ENCODE results near the gene PRXL2B. TPM values are rescaled to one million over a fixed set of nuclear protein-coding genes. Genes with fewer than 3 reads are reported as not detected.

Gene PRXL2B
- total and polyA plus RNA-seq, 10 of the 15 experiments (the other 5 are each of a cell fraction or from before 2014, with no cell fraction given) = 0.44 to 5.6 (median 4.0) TPM

DNA sequence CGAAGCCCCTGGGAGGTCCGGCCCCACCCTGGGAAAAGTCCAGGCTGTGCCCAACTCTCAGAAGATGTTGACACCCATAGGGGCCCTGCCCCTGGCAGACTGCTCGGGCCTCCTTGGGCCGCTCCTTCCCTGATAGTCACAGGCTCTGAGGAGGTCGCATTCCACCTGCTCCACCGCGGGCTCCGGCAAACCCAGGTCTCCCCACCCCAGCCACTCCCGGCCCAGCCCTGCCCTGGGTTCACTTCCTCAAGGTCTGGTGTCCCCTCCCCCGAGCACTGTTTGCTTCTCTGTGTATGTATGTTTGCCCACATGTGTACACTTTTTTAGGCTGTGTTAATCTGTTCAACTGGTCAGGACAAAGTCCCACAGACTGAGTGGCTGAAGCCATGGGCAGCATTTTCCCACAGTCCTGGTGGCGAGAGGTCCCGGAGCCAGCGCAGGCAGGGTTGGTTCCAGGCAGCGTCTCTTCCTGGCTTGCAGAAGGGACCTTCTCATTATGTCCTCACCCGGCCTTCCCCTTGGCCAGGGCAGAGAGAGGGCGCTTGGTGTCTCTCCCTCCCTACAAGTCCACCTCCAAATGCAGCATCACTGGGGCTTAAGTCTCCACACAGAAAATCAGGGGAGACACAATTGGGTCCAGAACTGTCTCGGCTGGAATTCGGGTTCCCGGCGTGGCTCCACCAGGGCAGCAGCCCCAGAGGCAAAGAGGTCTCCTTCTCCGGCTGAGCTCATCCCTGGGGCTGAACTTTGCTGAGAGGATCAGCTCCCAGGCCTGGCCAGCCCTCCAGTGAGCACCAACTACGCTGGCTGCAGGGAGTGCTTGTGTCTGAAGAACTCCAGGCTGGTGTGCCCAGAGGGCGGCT, 10.5 kb upstream of the PRXL2B start (continued):
- no peak for TF ChIP-seq EZH2 (IDR thresholded peaks at IDR 0.05; ENCODE audit: borderline replicate concordance, control insufficient read depth, low read depth, low read length)
- TF ChIP-seq, protein P1, sequence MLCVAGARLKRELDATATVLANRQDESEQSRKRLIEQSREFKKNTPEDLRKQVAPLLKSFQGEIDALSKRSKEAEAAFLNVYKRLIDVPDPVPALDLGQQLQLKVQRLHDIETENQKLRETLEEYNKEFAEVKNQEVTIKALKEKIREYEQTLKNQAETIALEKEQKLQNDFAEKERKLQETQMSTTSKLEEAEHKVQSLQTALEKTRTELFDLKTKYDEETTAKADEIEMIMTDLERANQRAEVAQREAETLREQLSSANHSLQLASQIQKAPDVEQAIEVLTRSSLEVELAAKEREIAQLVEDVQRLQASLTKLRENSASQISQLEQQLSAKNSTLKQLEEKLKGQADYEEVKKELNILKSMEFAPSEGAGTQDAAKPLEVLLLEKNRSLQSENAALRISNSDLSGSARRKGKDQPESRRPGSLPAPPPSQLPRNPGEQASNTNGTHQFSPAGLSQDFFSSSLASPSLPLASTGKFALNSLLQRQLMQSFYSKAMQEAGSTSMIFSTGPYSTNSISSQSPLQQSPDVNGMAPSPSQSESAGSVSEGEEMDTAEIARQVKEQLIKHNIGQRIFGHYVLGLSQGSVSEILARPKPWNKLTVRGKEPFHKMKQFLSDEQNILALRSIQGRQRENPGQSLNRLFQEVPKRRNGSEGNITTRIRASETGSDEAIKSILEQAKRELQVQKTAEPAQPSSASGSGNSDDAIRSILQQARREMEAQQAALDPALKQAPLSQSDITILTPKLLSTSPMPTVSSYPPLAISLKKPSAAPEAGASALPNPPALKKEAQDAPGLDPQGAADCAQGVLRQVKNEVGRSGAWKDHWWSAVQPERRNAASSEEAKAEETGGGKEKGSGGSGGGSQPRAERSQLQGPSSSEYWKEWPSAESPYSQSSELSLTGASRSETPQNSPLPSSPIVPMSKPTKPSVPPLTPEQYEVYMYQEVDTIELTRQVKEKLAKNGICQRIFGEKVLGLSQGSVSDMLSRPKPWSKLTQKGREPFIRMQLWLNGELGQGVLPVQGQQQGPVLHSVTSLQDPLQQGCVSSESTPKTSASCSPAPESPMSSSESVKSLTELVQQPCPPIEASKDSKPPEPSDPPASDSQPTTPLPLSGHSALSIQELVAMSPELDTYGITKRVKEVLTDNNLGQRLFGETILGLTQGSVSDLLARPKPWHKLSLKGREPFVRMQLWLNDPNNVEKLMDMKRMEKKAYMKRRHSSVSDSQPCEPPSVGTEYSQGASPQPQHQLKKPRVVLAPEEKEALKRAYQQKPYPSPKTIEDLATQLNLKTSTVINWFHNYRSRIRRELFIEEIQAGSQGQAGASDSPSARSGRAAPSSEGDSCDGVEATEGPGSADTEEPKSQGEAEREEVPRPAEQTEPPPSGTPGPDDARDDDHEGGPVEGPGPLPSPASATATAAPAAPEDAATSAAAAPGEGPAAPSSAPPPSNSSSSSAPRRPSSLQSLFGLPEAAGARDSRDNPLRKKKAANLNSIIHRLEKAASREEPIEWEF (IDR thresholded peaks at IDR 0.05; ENCODE audit: insufficient replicate concordance, low read depth, low read length) = no peak
- no peak for TF ChIP-seq MTA3 (IDR thresholded peaks at IDR 0.05; ENCODE audit: borderline replicate concordance, low read length)
- TF ChIP-seq SMAD1 (IDR thresholded peaks at IDR 0.05; ENCODE audit: low read depth, partially characterized antibody) = peak; percentile 51
- no peak for TF ChIP-seq PAX8 (IDR thresholded peaks at IDR 0.05)
- peak; percentile 66; the same call in 1 of the 2 replicates for TF ChIP-seq SPI1 (IDR thresholded peaks at IDR 0.05; ENCODE audit: borderline replicate concordance, insufficient read depth, low read depth, low read length)
- TF ChIP-seq, protein P2, sequence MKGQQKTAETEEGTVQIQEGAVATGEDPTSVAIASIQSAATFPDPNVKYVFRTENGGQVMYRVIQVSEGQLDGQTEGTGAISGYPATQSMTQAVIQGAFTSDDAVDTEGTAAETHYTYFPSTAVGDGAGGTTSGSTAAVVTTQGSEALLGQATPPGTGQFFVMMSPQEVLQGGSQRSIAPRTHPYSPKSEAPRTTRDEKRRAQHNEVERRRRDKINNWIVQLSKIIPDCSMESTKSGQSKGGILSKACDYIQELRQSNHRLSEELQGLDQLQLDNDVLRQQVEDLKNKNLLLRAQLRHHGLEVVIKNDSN (IDR thresholded peaks at IDR 0.05; ENCODE audit: borderline replicate concordance, extremely low read length, insufficient read depth, low read depth, low read length) = no peak
- TF ChIP-seq POLR2AphosphoS2 (IDR thresholded peaks at IDR 0.05; ENCODE audit: low read depth, low read length) = no peak
- 0 out of 2 replicates have a peak, but pooled peaks have one; percentile 44 for TF ChIP-seq ZNF207 (IDR thresholded peaks at IDR 0.05; ENCODE audit: borderline replicate concordance)
- no peak for TF ChIP-seq ZSCAN29 (IDR thresholded peaks at IDR 0.05)
- 0 out of 2 replicates have a peak, but pooled peaks have one; percentile 5 for TF ChIP-seq CREM (IDR thresholded peaks at IDR 0.05; ENCODE audit: low read depth)
- TF ChIP-seq HDGF (IDR thresholded peaks at IDR 0.05) = 0 out of 2 replicates have a peak, but pooled peaks have one; percentile 39
- TF ChIP-seq FOXM1 (IDR thresholded peaks at IDR 0.05; ENCODE audit: low read depth, low read length) = no peak
- TF ChIP-seq ZNF384 (IDR thresholded peaks at IDR 0.05; ENCODE audit: borderline replicate concordance, low read depth, low read length) = no peak
- peak; percentile 21; the same call in 1 of the 2 replicates for TF ChIP-seq MLLT1 (IDR thresholded peaks at IDR 0.05)
- no peak for TF ChIP-seq ZNF217 (IDR thresholded peaks at IDR 0.05)
- no peak for TF ChIP-seq NR2F1 (conservative IDR thresholded peaks at IDR 0.05)
- no peak for TF ChIP-seq KLF5 (IDR thresholded peaks at IDR 0.05; ENCODE audit: partially characterized antibody)
- TF ChIP-seq EGR1 (IDR thresholded peaks at IDR 0.05; ENCODE audit: borderline replicate concordance in 1 of 2, low read depth in 2 of 2, low read length in 2 of 2) = no peak
- TF ChIP-seq MTA2 (IDR thresholded peaks at IDR 0.05; ENCODE audit: low read depth) = no peak
- 0 out of 2 replicates have a peak, but pooled peaks have one; percentile 68 for TF ChIP-seq STAT1 (conservative IDR thresholded peaks at IDR 0.05)

Measured in GM12878 (cell line).